Measurements from ENCODE around the gene PACRG.

Gene PACRG

GRCh38 chr6:163347021-163347446, 619.3 kb downstream of the PACRG start:
- H3K79me2 ChIP-seq (ENCODE audit: control insufficient read depth, insufficient read depth, low read length), result no peaks in the 10 kb centered on the region
- no peak overlapping the region for H3K23ac ChIP-seq (ENCODE audit: low read length)
- H3K27me3 ChIP-seq (ENCODE audit: insufficient read depth, low read length, poor library complexity), result no peaks in the 10 kb centered on the region
- WGBS (ENCODE audit: extremely low coverage, insufficient coverage, low lambda C conversion rate), result no CpG with 5 or more reads among the region's 12 CpGs
- H2BK120ac ChIP-seq (ENCODE audit: low read depth, low read length), result no peak overlapping the region
- H3K27ac ChIP-seq (ENCODE audit: low read depth, low read length), result no peak overlapping the region
- H4K8ac ChIP-seq (ENCODE audit: low read depth, low read length), result no peak overlapping the region
- no peak overlapping the region for H3K18ac ChIP-seq (ENCODE audit: low read length)
- H3K79me1 ChIP-seq (ENCODE audit: low read length), result no peaks in the 10 kb centered on the region
- no peaks in the 10 kb centered on the region for H3K4me1 ChIP-seq (ENCODE audit: control insufficient read depth, low read depth, low read length)
- no peak overlapping the region for H3K9ac ChIP-seq (ENCODE audit: low read length)
- no peak overlapping the region for H4K5ac ChIP-seq (ENCODE audit: low read length)
- H3K4me2 ChIP-seq (ENCODE audit: low read length), result no peak overlapping the region
- no peak overlapping the region for H2BK5ac ChIP-seq (ENCODE audit: low read length)
- no peak overlapping the region for H3K56ac ChIP-seq (ENCODE audit: low read length)
- DNase-seq, result no peak
- H2BK15ac ChIP-seq (replicated peaks; ENCODE audit: low read depth), result no peak overlapping the region
- no peak overlapping the region for H3K4me3 ChIP-seq (ENCODE audit: low read length)
- H3K4ac ChIP-seq (ENCODE audit: low read depth, low read length), result no peak overlapping the region
- no peaks in the 10 kb centered on the region for H3K36me3 ChIP-seq (ENCODE audit: control insufficient read depth, insufficient read depth, low read length)
- no peak overlapping the region for H2AK5ac ChIP-seq (ENCODE audit: low read length)

- no peaks in the 10 kb centered on the region for H3K4me1 ChIP-seq (ENCODE audit: control insufficient read depth, low read depth, low read length)
- H3K9ac ChIP-seq (ENCODE audit: low read length), result no peak overlapping the region
- no peak overlapping the region for H3K23ac ChIP-seq (ENCODE audit: low read length)
- no peak overlapping the region for H2AK5ac ChIP-seq (ENCODE audit: low read length)
- no peak overlapping the region for H2BK120ac ChIP-seq (ENCODE audit: low read depth, low read length)
- WGBS (ENCODE audit: extremely low coverage, insufficient coverage, low lambda C conversion rate), result no CpG with 5 or more reads among the region's 9 CpGs
- no peak overlapping the region for H4K8ac ChIP-seq (ENCODE audit: low read depth, low read length)
- H3K27me3 ChIP-seq (ENCODE audit: insufficient read depth, low read length, poor library complexity), result no peaks in the 10 kb centered on the region
- no peaks in the 10 kb centered on the region for H3K79me2 ChIP-seq (ENCODE audit: control insufficient read depth, insufficient read depth, low read length)
- no peak overlapping the region for H3K4ac ChIP-seq (ENCODE audit: low read depth, low read length)
- H3K27ac ChIP-seq (ENCODE audit: low read depth, low read length), result no peak overlapping the region
- no peak overlapping the region for H2BK15ac ChIP-seq (replicated peaks; ENCODE audit: low read depth)
- H3K4me3 ChIP-seq (ENCODE audit: low read length), result no peak overlapping the region
- H3K18ac ChIP-seq (ENCODE audit: low read length), result no peak overlapping the region
- H3K56ac ChIP-seq (ENCODE audit: low read length), result no peak overlapping the region
- no peaks in the 10 kb centered on the region for H3K36me3 ChIP-seq (ENCODE audit: control insufficient read depth, insufficient read depth, low read length)
- H4K5ac ChIP-seq (ENCODE audit: low read length), result no peak overlapping the region
- no peak for DNase-seq
- H3K4me2 ChIP-seq (ENCODE audit: low read length), result no peak overlapping the region
- no peak overlapping the region for H2BK5ac ChIP-seq (ENCODE audit: low read length)
- H3K79me1 ChIP-seq (ENCODE audit: low read length), result no peaks in the 10 kb centered on the region
Observed at GRCh38 chr6:163348789-163349680, 621.3 kb downstream of the PACRG start.

GRCh38 chr6:163349696-163350095, 621.9 kb downstream of the PACRG start:
- Histone ChIP-seq H2AK5ac (ENCODE audit: low read length) (no peak overlapping the region), H3K18ac (ENCODE audit: low read length) (no peak overlapping the region), H3K27ac (ENCODE audit: low read depth, low read length) (no peak overlapping the region), H2BK15ac (replicated peaks; ENCODE audit: low read depth) (no peak overlapping the region), H3K79me2 (ENCODE audit: control insufficient read depth, insufficient read depth, low read length) (no peaks in the 10 kb centered on the region), H3K4me2 (ENCODE audit: low read length) (no peak overlapping the region), H4K8ac (ENCODE audit: low read depth, low read length) (no peak overlapping the region), H3K4me1 (ENCODE audit: control insufficient read depth, low read depth, low read length) (peaks cover 1% of the 10 kb centered on the region), H3K56ac (ENCODE audit: low read length) (no peak overlapping the region), H3K79me1 (ENCODE audit: low read length) (no peaks in the 10 kb centered on the region), H3K4ac (ENCODE audit: low read depth, low read length) (no peak overlapping the region), H2BK5ac (ENCODE audit: low read length) (no peak overlapping the region), H3K36me3 (ENCODE audit: control insufficient read depth, insufficient read depth, low read length) (no peaks in the 10 kb centered on the region), H3K27me3 (ENCODE audit: insufficient read depth, low read length, poor library complexity) (no peaks in the 10 kb centered on the region), H3K23ac (ENCODE audit: low read length) (no peak overlapping the region), H4K5ac (ENCODE audit: low read length) (no peak overlapping the region), H2BK120ac (ENCODE audit: low read depth, low read length) (no peak overlapping the region), H3K9ac (ENCODE audit: low read length) (no peak overlapping the region), H3K4me3 (ENCODE audit: low read length) (no peak overlapping the region)
- no CpG with 5 or more reads among the region's 8 CpGs for WGBS (ENCODE audit: extremely low coverage, insufficient coverage, low lambda C conversion rate)
- DNase-seq, result no peak

GRCh38 chr6:163351013-163351412, 623.2 kb downstream of the PACRG start:
- no CpG with 5 or more reads among the region's 6 CpGs for WGBS (ENCODE audit: extremely low coverage, insufficient coverage, low lambda C conversion rate)
- no peaks in the 10 kb centered on the region for H3K79me2 ChIP-seq (ENCODE audit: control insufficient read depth, insufficient read depth, low read length)
- H3K4me1 ChIP-seq (ENCODE audit: control insufficient read depth, low read depth, low read length), result peaks cover 5% of the 10 kb centered on the region
- no peak overlapping the region for H3K4me3 ChIP-seq (ENCODE audit: low read length)
- H3K4ac ChIP-seq (ENCODE audit: low read depth, low read length), result no peak overlapping the region
- no peaks in the 10 kb centered on the region for H3K79me1 ChIP-seq (ENCODE audit: low read length)
- no peak overlapping the region for H2BK120ac ChIP-seq (ENCODE audit: low read depth, low read length)
- H3K9ac ChIP-seq (ENCODE audit: low read length), result no peak overlapping the region
- no peak overlapping the region for H4K8ac ChIP-seq (ENCODE audit: low read depth, low read length)
- H4K5ac ChIP-seq (ENCODE audit: low read length), result no peak overlapping the region
- H2BK5ac ChIP-seq (ENCODE audit: low read length), result no peak overlapping the region
- H3K56ac ChIP-seq (ENCODE audit: low read length), result no peak overlapping the region
- H3K27ac ChIP-seq (ENCODE audit: low read depth, low read length), result no peak overlapping the region
- no peak overlapping the region for H2AK5ac ChIP-seq (ENCODE audit: low read length)
- H2BK15ac ChIP-seq (replicated peaks; ENCODE audit: low read depth), result no peak overlapping the region
- no peaks in the 10 kb centered on the region for H3K36me3 ChIP-seq (ENCODE audit: control insufficient read depth, insufficient read depth, low read length)
- DNase-seq, result no peak
- H3K4me2 ChIP-seq (ENCODE audit: low read length), result no peak overlapping the region
- H3K27me3 ChIP-seq (ENCODE audit: insufficient read depth, low read length, poor library complexity), result no peaks in the 10 kb centered on the region
- H3K23ac ChIP-seq (ENCODE audit: low read length), result no peak overlapping the region
- no peak overlapping the region for H3K18ac ChIP-seq (ENCODE audit: low read length)

GRCh38 chr6:163352011-163352685, 624.4 kb downstream of the PACRG start:
- peaks cover 5% of the 10 kb centered on the region for H3K4me1 ChIP-seq (ENCODE audit: control insufficient read depth, low read depth, low read length)

More at GRCh38 chr6:163352011-163352685, 624.4 kb downstream of the PACRG start:
- H4K8ac ChIP-seq (ENCODE audit: low read depth, low read length), result no peak overlapping the region
- H3K4me2 ChIP-seq (ENCODE audit: low read length), result no peak overlapping the region
- H3K9ac ChIP-seq (ENCODE audit: low read length), result no peak overlapping the region
- no peaks in the 10 kb centered on the region for H3K79me1 ChIP-seq (ENCODE audit: low read length)
- H4K5ac ChIP-seq (ENCODE audit: low read length), result no peak overlapping the region
- H2BK15ac ChIP-seq (replicated peaks; ENCODE audit: low read depth), result no peak overlapping the region
- H3K79me2 ChIP-seq (ENCODE audit: control insufficient read depth, insufficient read depth, low read length), result no peaks in the 10 kb centered on the region
- H2BK5ac ChIP-seq (ENCODE audit: low read length), result no peak overlapping the region
- DNase-seq, result peak; percentile 48
- no peak overlapping the region for H3K23ac ChIP-seq (ENCODE audit: low read length)
- no peak overlapping the region for H3K56ac ChIP-seq (ENCODE audit: low read length)
- no peak overlapping the region for H2AK5ac ChIP-seq (ENCODE audit: low read length)
- no peak overlapping the region for H3K18ac ChIP-seq (ENCODE audit: low read length)
- no peak overlapping the region for H3K4ac ChIP-seq (ENCODE audit: low read depth, low read length)
- H3K27ac ChIP-seq (ENCODE audit: low read depth, low read length), result no peak overlapping the region
- WGBS (ENCODE audit: extremely low coverage, insufficient coverage, low lambda C conversion rate), result no CpG with 5 or more reads among the region's 16 CpGs
- no peaks in the 10 kb centered on the region for H3K27me3 ChIP-seq (ENCODE audit: insufficient read depth, low read length, poor library complexity)
- no peak overlapping the region for H2BK120ac ChIP-seq (ENCODE audit: low read depth, low read length)
- no peak overlapping the region for H3K4me3 ChIP-seq (ENCODE audit: low read length)
- no peaks in the 10 kb centered on the region for H3K36me3 ChIP-seq (ENCODE audit: control insufficient read depth, insufficient read depth, low read length)

All from mesendoderm (in vitro differentiated cells).